HG02678 (cell line): ENCODE measurements around the gene REC8.
"Not testable (repeated sequence)": the region's sequence is repeated elsewhere in the genome, so short reads cannot be mapped to it uniquely, and the experiment has no call there.

ENCODE experiments used
- ATAC-seq: cut with Tn5 transposase; IDR thresholded peaks from one replicate; pipeline ENCODE4 v1.9.1; 2021; ENCODE audit warnings: mild to moderate bottlenecking, moderate library complexity; ENCODE audit not compliant: unreplicated experiment

REC8 gene

GRCh38 chr14:24203249-24203886, 31.5 kb downstream of the REC8 start:
- not testable (repeated sequence) for ATAC-seq

DNA sequence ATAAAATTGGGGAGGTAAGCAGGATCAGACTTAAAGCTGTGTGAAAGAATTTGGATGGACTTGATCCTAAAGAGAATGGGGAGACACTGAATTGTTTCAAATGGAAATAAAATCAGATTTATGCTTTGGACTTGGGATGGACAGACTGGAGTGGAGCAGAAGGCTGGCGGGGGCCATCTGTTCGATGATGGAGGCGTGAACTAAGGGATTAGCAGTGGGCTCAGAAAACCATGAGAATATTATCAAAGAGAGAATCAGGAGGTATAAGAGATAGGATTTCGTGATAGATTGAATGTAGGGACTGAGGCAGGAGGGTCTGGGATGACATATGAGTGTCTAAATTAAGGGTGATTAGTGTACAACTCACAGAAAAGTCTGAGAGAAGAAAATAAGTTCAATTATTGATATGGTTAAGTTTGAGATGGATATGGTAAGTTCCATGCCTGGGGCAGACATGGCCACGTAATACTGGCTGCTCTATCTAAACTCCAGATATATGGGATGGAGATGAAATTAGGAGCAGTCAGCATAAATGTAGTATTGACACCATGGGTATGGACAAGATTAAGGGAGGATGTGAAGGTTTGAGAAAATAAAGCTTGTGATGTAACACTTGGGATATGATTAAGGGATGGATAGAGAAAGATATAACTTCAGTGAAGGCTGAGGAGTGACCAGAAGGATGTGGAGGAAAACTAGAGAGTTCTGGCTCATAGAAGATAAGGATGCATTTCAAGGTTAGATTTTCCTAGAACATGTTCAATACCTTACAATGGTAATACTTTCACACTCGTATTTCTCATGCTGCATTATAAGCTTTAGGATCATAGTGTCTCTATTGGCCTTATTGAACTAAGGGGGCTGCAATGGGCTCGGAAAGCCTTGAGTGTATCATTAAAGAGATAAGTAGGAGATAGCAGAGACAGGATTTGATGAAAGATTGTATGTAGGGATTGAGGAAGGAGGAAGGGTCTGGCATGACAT, 32.6 kb downstream of the REC8 start:
- no peak for ATAC-seq

GRCh38 chr14:24206260-24207103, 34.6 kb downstream of the REC8 start:
- ATAC-seq = no peak

- ATAC-seq = no peak
These were observed 35.2 kb downstream of the REC8 start for GRCh38 chr14:24207104-24207551.

GRCh38 chr14:24207625-24208024, 35.7 kb downstream of the REC8 start:
- ATAC-seq = no peak

DNA sequence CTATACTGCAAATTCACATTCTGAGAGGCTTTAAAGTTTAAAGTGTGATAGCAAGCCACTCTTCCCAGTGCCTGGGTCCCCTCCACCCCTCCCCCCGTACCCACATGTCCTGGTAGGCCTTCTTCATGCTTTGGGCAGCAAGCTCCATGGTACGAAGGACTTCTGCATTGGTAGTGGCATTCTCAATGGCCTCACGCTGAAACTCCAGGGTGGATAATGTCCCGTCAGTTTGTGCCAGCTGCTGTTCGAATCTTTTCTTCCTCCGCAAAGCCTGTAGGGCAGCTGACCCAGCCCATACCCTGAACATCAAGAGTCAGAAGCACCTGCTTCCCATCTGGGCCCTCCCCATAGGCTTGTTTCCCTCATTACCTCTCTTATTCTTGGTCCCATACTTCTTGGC, 39.4 kb downstream of the REC8 start:
- no peak for ATAC-seq

DNA sequence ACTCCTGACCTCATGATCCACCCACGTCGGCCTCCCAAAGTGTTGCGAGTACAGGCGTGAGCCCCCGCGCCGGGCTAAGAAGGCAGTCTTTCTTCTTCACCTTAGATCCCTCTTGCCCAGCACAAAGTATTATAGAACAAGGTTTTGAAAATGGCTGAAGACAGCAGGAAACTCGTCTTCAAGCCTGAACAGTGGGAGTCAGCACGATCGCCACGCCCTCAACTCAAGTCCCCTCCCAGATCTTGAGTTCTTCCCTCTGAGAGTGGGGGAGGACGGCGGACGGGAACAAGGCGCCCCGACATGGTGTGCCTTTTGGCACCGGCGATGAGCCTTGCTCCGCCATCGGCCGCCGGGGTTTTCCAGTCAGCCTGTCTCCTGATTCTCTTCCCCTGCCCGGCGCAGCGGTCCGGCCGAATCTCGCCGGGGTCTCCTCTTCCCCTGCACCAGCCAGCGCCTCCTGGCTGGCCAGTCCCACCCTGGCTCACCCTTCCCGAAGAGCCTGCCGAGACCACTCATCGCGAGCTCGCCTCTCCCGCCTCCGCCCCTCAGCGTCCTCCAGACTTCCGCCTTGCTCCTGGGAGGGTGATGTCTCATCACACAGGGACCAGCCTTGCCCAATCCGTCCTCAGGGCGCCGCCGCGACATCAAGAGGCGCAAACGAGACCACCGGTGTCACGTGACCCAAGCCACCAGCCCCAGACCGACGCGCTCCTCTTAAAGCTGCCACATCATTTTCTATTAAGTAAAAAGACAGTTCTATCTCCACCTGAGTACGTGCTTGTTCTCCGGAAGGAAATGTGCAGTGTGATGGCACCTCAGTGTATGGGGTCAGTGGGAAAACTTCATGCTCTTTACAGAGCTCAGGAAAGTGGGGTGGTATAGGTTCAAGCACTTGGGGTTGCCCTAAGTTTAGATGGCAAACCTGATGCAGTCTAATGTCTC, 41.3 kb downstream of the REC8 start, which contains the start of gene CHMP4A:
Gene CHMP4A, minus strand, starts transcription at position 565 of the 942 bp plus-strand sequence. Its CDS starts 49 bp downstream, at position 516.
- peak; percentile 81 for ATAC-seq

- no peak for ATAC-seq
These were observed 42.2 kb downstream of the REC8 start for GRCh38 chr14:24213866-24214662.

DNA sequence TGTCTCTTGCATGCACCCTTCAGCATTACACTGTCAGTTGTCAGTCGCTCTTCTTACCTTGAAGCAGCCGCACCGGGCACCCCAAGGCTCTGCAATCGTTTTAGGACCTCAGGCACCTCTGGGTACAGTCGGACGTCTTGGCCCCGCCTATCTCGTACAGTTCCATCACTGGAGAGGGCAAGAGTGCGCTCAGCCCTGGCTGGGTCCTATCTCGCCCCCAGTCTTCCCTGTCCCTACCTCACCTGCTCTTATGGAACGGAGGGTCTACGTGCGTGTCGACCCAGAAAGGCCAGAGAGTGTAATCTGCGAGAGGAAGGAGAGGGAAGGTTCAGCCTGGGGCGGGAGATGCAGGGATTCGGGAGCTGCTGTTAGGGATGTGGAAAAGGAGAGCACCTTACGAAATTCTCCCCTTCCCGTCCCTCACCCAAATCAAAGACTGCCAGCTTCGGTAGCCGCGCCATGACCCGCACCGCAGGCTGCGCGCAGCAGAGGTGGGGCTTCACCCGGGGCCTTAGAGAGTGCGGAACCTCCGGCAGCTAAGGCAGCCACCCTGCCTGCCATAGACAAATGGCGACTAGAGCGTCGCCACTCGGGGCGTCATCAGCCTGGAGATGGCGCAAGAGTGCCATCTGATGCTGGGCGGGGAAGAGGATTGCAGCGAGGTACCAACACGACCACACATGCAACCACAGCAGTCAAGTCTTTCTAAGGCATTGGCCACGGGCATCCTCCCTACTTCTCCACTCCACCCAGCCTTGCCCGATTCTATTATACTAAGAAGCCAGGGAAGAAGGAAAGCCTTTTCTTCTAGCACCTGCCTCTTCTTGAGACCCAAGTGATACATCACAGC, 43.8 kb downstream of the REC8 start, which contains the start of gene MDP1:
Gene MDP1, minus strand, starts transcription at position 572 of the 850 bp plus-strand sequence. Its CDS starts 111 bp downstream, at position 461.
- ATAC-seq = peak; percentile 58

DNA sequence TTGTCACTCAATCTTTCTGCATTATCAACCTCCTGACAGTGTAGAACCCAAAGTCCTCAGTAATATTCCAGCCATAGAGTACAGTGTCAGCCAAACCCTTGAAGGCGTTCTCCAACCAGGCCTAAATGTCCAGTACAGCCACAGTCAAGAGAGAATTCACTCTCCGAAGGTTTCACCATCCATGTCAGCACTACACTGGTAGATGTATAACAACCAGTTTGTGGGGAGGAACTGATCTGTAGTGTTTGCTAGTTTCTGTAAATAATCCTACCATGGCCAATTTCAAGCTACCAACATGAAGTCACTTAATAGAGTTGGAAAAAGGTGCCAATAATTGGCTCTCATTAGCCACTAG, 44.4 kb downstream of the REC8 start:
- no peak for ATAC-seq

DNA sequence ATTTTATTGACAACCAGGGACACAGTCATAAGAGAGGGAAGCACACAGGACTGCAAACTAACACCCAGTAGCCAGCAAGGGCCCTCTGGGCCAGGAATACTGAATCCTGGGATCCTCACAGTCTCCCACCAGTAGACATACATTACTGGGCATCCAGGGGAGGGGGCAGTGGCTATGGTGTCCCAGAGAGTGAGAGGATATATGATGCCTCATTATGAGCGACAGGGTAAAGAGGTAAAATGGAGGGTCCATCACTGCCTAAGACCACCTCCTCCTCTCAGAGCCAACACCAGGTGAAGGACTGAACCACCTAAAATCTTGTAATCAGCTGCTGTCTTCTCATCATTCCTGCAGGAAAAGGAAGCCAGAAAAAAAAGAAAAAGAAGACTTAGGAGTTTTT, 45.0 kb downstream of the REC8 start:
- not testable (repeated sequence) for ATAC-seq

- ATAC-seq = no peak
These were observed 47.2 kb downstream of the REC8 start for GRCh38 chr14:24219080-24219479.

DNA sequence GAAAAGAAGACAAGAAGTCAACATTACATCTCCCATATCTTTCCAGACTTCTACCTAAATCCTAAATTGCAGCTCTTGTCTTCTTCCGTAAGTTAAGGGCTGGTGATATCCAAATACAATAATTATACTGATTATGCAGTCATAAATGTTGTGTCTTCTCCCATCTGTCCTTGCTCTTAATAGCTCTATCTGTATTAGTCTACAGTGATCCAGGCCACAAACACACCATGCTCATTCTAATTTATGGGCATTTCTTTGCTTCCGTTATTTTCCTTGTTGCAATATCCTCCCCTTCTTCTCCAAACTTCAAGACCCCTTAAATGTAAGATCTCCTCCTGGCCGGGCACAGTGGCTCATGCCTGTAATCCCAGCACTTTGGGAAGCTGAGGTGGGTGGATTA, 47.6 kb downstream of the REC8 start:
- no peak for ATAC-seq

GRCh38 chr14:24222987-24223386, 51.1 kb downstream of the REC8 start:
- ATAC-seq = not testable (repeated sequence)

- no peak for ATAC-seq
These were observed 52.8 kb downstream of the REC8 start for GRCh38 chr14:24224618-24225071.

DNA sequence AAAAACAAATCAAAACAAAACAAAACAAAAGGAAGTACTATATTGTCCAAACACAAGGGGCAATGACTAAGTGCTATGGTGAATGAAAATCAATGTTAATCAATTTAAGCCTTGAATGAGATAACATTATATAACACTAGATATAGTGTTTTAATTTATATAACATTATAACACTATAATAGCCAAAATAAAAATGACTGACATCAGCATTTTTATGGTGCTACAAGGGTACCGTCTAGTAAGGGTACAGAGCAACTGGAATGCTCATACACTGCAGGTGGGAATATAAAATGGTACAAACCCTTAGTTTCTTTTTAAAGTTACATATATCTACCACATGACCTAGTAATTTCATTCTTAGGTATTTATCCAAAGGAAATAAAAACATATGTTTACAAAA, 54.6 kb downstream of the REC8 start:
- ATAC-seq = no peak

DNA sequence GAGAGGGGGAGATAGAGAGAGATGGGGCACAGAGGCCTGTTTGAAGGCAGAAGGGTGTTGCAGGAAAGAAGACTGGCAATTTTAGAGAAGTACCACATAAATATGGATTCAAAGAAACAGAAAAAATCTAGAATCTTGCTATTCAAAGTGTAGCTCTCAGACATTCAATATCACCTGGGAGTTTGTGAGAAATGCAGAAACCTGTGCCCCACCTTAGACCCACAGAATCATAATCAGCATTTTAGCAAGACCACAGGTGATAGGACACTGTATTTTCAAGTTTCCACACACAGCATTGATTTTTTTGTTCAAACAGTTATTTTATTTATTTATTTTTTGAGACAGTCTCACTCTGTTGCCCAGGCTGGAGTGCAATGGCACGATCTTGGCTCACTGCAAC, 57.0 kb downstream of the REC8 start:
- no peak for ATAC-seq
